Esophagus (tissue), 2 donors: ENCODE measurements around the gene HAPLN3. TPM values are rescaled to one million over a fixed set of nuclear protein-coding genes. Genes with fewer than 3 reads are reported as not detected.

ENCODE experiments used
- H3K27ac ChIP-seq, 2 donors: one replicate each; pipeline ENCODE4 v1.5.1; 2013; ENCODE audit warnings: low read depth in 2 of 2, mild to moderate bottlenecking in 2 of 2, inconsistent platforms in 1 of 2, low read length in 1 of 2, moderate library complexity in 1 of 2
- H3K27me3 ChIP-seq, 2 donors: one replicate each; pipeline ENCODE4 v1.6.1; 2013; ENCODE audit warnings: low read length in 2 of 2, control low read depth in 1 of 2, mild to moderate bottlenecking in 1 of 2; ENCODE audit not compliant: insufficient read depth in 2 of 2, control insufficient read depth in 1 of 2
- H3K36me3 ChIP-seq, 2 donors: one replicate each; pipeline ENCODE4 v1.6.1; 2013; ENCODE audit warnings: low read length in 1 of 2; ENCODE audit not compliant: control insufficient read depth in 2 of 2, insufficient read depth in 2 of 2
- H3K4me1 ChIP-seq, 2 donors: one replicate each; pipeline ENCODE4 v1.6.1; 2013; ENCODE audit warnings: low read length in 1 of 2; ENCODE audit not compliant: control insufficient read depth in 2 of 2, insufficient read depth in 2 of 2
- H3K4me3 ChIP-seq, 2 donors: one replicate each; pipeline ENCODE4 v1.5.1; 2013; ENCODE audit warnings: low read length in 2 of 2, mild to moderate bottlenecking in 2 of 2, low read depth in 1 of 2, moderate library complexity in 1 of 2
- H3K9me3 ChIP-seq, 2 donors: one replicate each; pipeline ENCODE4 v1.6.1; 2013; ENCODE audit warnings: mild to moderate bottlenecking in 2 of 2, low read depth in 1 of 2, low read length in 1 of 2, moderate library complexity in 1 of 2; ENCODE audit not compliant: control insufficient read depth in 2 of 2, insufficient read depth in 1 of 2
- WGBS, 2 donors: extraction: QIAGEN DNeasy Blood & Tissue Kit; methylation state at CpG; one replicate each; pipeline ENCODE4 v1.1.7; 2013; 5-methylcytosine and 5-hydroxymethylcytosine counted together
- polyA plus RNA-seq, 2 donors: library from polyadenylated mRNA; stranded (reverse); fragments of 200-250 nt; gene quantifications; one replicate each; pipeline ENCODE4 v1.2.3, GENCODE V29; 2013
- donor health status: healthy with polysubstance abuse.
- donor health status: Bipolar disorder and iron deficiency.

Gene HAPLN3
- polyA plus RNA-seq, 2 donors: 3.2 to 5.5 TPM

GRCh38 chr15:88881775-88882174 lies 13.6 kb downstream of the HAPLN3 start:
- Histone ChIP-seq H3K36me3 (peaks cover 0 to 4% of the 10 kb centered on the region in 2 donors), H3K9me3 (no peaks in the 10 kb centered on the region), H3K27ac (no peak overlapping the region), H3K4me3 (no peak overlapping the region), H3K27me3 (no peaks in the 10 kb centered on the region), H3K4me1 (no peaks in the 10 kb centered on the region)
- 94 to 98% methylated on average over 3 of the region's 3 CpGs for WGBS, 2 donors

GRCh38 chr15:88880944-88881740 lies 14.2 kb downstream of the HAPLN3 start:
- H3K36me3 ChIP-seq: peaks cover 0 to 4% of the 10 kb centered on the region in 2 donors
- H3K27me3 ChIP-seq: no peaks in the 10 kb centered on the region
- no peak overlapping the region for H3K4me3 ChIP-seq
- no peak overlapping the region for H3K27ac ChIP-seq
- WGBS, 2 donors: 93 to 96% methylated on average over 31 of the region's 31 CpGs
- no peaks in the 10 kb centered on the region for H3K4me1 ChIP-seq
- H3K9me3 ChIP-seq: no peaks in the 10 kb centered on the region

GRCh38 chr15:88878720-88879184 lies 16.6 kb downstream of the HAPLN3 start:
- no peak overlapping the region for H3K4me3 ChIP-seq
- H3K27me3 ChIP-seq: no peaks in the 10 kb centered on the region
- 70 to 83% methylated on average over 18 of the region's 18 CpGs for WGBS, 2 donors
- peaks cover 0 to 4% of the 10 kb centered on the region in 2 donors for H3K36me3 ChIP-seq
- no peaks in the 10 kb centered on the region for H3K9me3 ChIP-seq
- no peak overlapping the region for H3K27ac ChIP-seq
- H3K4me1 ChIP-seq: no peaks in the 10 kb centered on the region

- H3K27me3 ChIP-seq: no peaks in the 10 kb centered on the region
- H3K27ac ChIP-seq: no peak overlapping the region
- no peak overlapping the region for H3K4me3 ChIP-seq
- peaks cover 0 to 2% of the 10 kb centered on the region in 2 donors for H3K4me1 ChIP-seq
- peaks cover 0 to 4% of the 10 kb centered on the region in 2 donors for H3K36me3 ChIP-seq
- H3K9me3 ChIP-seq: no peaks in the 10 kb centered on the region
- 91 to 93% methylated on average over 21 to 22 of the region's 22 CpGs for WGBS, 2 donors
These were observed 17.4 kb downstream of the HAPLN3 start for GRCh38 chr15:88877906-88878305.

- Histone ChIP-seq H3K9me3 (no peaks in the 10 kb centered on the region), H3K27me3 (no peaks in the 10 kb centered on the region), H3K4me3 (no peak overlapping the region), H3K4me1 (peaks cover 0 to 4% of the 10 kb centered on the region in 2 donors), H3K27ac (no peak overlapping the region), H3K36me3 (peaks cover 0 to 4% of the 10 kb centered on the region in 2 donors)
- WGBS, 2 donors: 93 to 95% methylated on average over 11 of the region's 11 CpGs
These were observed 17.9 kb downstream of the HAPLN3 start for GRCh38 chr15:88877415-88877814.

GRCh38 chr15:88876573-88876972 lies 18.8 kb downstream of the HAPLN3 start:
- Histone ChIP-seq H3K9me3 (peaks cover 0 to 4% of the 10 kb centered on the region in 2 donors), H3K4me3 (no peak overlapping the region), H3K27ac (no peak overlapping the region), H3K36me3 (peaks cover 0 to 4% of the 10 kb centered on the region in 2 donors), H3K27me3 (no peaks in the 10 kb centered on the region), H3K4me1 (peaks cover 0 to 4% of the 10 kb centered on the region in 2 donors)
- WGBS, 2 donors: 80 to 84% methylated on average over 10 of the region's 10 CpGs

- peaks cover 0 to 4% of the 10 kb centered on the region in 2 donors for H3K36me3 ChIP-seq
- 33 to 45% methylated on average over 6 of the region's 6 CpGs for WGBS, 2 donors
- H3K4me1 ChIP-seq: peaks cover 0 to 4% of the 10 kb centered on the region in 2 donors
- H3K27ac ChIP-seq: no peak overlapping the region
- peaks cover 2 to 4% of the 10 kb centered on the region in 2 donors for H3K9me3 ChIP-seq
- H3K4me3 ChIP-seq: no peak overlapping the region
- H3K27me3 ChIP-seq: no peaks in the 10 kb centered on the region
These were observed 20.7 kb downstream of the HAPLN3 start for GRCh38 chr15:88874684-88875083.

GRCh38 chr15:88874275-88874674 lies 21.1 kb downstream of the HAPLN3 start:
- H3K4me3 ChIP-seq: no peak overlapping the region
- H3K27me3 ChIP-seq: no peaks in the 10 kb centered on the region
- WGBS, 2 donors: 71 to 81% methylated on average over 15 of the region's 15 CpGs
- peaks cover 2 to 4% of the 10 kb centered on the region in 2 donors for H3K9me3 ChIP-seq
- H3K4me1 ChIP-seq: peaks cover 0 to 4% of the 10 kb centered on the region in 2 donors
- peaks cover 0 to 4% of the 10 kb centered on the region in 2 donors for H3K36me3 ChIP-seq
- H3K27ac ChIP-seq: no peak overlapping the region

- Histone ChIP-seq H3K9me3 (peaks cover 2 to 4% of the 10 kb centered on the region in 2 donors), H3K27ac (no peak overlapping the region), H3K4me1 (peaks cover 0 to 4% of the 10 kb centered on the region in 2 donors), H3K27me3 (no peaks in the 10 kb centered on the region), H3K4me3 (no peak overlapping the region), H3K36me3 (peaks cover 0 to 4% of the 10 kb centered on the region in 2 donors)
- 89 to 90% methylated on average over 13 of the region's 13 CpGs for WGBS, 2 donors
These were observed 21.6 kb downstream of the HAPLN3 start for GRCh38 chr15:88873786-88874185.
